Endodermal cell (in vitro differentiated cells): Measurements from ENCODE around the gene COL23A1. TPM values are rescaled to one million over a fixed set of nuclear protein-coding genes. Genes with fewer than 3 reads are reported as not detected.

Experiments used
- DNase-seq: peaks from one replicate; pipeline ENCODE4 v3.0.0-alpha.2; 2017
- H3K27ac ChIP-seq: 2 replicates; pipeline ENCODE4 v1.5.1; 2013; ENCODE audit warnings: mild to moderate bottlenecking, low read depth, low read length, moderate library complexity
- H3K27me3 ChIP-seq: 2 replicates; pipeline ENCODE4 v1.6.1; 2013; ENCODE audit warnings: mild to moderate bottlenecking, low read length, moderate library complexity; ENCODE audit not compliant: insufficient read depth, control insufficient read depth, poor library complexity, severe bottlenecking
- H3K36me3 ChIP-seq: 2 replicates; pipeline ENCODE4 v1.7.0; 2013; ENCODE audit warnings: mild to moderate bottlenecking, low read length, moderate library complexity; ENCODE audit not compliant: control insufficient read depth, insufficient read depth
- H3K4me1 ChIP-seq: one replicate; pipeline ENCODE4 v1.7.0; 2013; ENCODE audit warnings: low read length; ENCODE audit not compliant: control insufficient read depth, insufficient read depth
- H3K4me3 ChIP-seq: 2 replicates; pipeline ENCODE4 v1.5.1; 2013; ENCODE audit warnings: mild to moderate bottlenecking, low read length, moderate library complexity
- H3K9ac ChIP-seq: 2 replicates; pipeline ENCODE4 v1.6.1; 2013; ENCODE audit warnings: mild to moderate bottlenecking, low read length, moderate library complexity; ENCODE audit not compliant: poor library complexity, severe bottlenecking; ENCODE audit errors: extremely low read depth
- H3K9me3 ChIP-seq: 2 replicates; pipeline ENCODE4 v1.6.1; 2013; ENCODE audit warnings: mild to moderate bottlenecking, low read length, moderate library complexity; ENCODE audit not compliant: control insufficient read depth
- H3K27ac Mint-ChIP-seq: 2 replicates; pipeline ENCODE4 v1.8.0; 2020; ENCODE audit warnings: mixed read lengths
- H3K27me3 Mint-ChIP-seq: 2 replicates; pipeline ENCODE4 v1.8.0; 2021; ENCODE audit warnings: mild to moderate bottlenecking, mixed read lengths; ENCODE audit not compliant: insufficient read depth
- H3K36me3 Mint-ChIP-seq: 2 replicates; pipeline ENCODE4 v1.8.0; 2020; ENCODE audit warnings: low read depth, mixed read lengths
- H3K4me1 Mint-ChIP-seq: 2 replicates; pipeline ENCODE4 v1.8.0; 2020; ENCODE audit warnings: mixed read lengths
- H3K4me3 Mint-ChIP-seq: 2 replicates; pipeline ENCODE4 v1.8.0; 2020; ENCODE audit warnings: mild to moderate bottlenecking, moderate library complexity, mixed read lengths
- H3K9me3 Mint-ChIP-seq: 2 replicates; pipeline ENCODE4 v1.8.0; 2020; ENCODE audit warnings: mild to moderate bottlenecking, mixed read lengths
- WGBS, 2 experiments: methylation state at CpG; one replicate each; pipeline versions ENCODE4 v1.1.5 to v1.1.7; 2013; ENCODE audit warnings: missing lambda C conversion rate in 2 of 2, mixed read lengths in 1 of 2; ENCODE audit not compliant: insufficient coverage in 1 of 2, insufficient read length in 1 of 2; 5-methylcytosine and 5-hydroxymethylcytosine counted together
- total RNA-seq, 2 donors: library from RNA; stranded (reverse); fragmentation: NEBNext Ultra II Directional in 1 of 2; extraction: Animal tissue kit (Norgen Biotek cat#: 25700) in 1 of 2; gene quantifications; 2 replicates in 1 of 2; 3 replicates in 1 of 2; pipeline ENCODE4 v1.2.1, GENCODE V29; 2021
- TF ChIP-seq, protein P1 (sequence below): fragments of 200-600 bp; sonication (generic); conservative IDR thresholded peaks from 2 replicates; pipeline ENCODE4 v1.5.0; 2021; ENCODE audit warnings: antibody characterized with exemption, mild to moderate bottlenecking

COL23A1 gene
- total RNA-seq, 2 donors from 2014 or later: 50.2 to 71.3 TPM

DNA sequence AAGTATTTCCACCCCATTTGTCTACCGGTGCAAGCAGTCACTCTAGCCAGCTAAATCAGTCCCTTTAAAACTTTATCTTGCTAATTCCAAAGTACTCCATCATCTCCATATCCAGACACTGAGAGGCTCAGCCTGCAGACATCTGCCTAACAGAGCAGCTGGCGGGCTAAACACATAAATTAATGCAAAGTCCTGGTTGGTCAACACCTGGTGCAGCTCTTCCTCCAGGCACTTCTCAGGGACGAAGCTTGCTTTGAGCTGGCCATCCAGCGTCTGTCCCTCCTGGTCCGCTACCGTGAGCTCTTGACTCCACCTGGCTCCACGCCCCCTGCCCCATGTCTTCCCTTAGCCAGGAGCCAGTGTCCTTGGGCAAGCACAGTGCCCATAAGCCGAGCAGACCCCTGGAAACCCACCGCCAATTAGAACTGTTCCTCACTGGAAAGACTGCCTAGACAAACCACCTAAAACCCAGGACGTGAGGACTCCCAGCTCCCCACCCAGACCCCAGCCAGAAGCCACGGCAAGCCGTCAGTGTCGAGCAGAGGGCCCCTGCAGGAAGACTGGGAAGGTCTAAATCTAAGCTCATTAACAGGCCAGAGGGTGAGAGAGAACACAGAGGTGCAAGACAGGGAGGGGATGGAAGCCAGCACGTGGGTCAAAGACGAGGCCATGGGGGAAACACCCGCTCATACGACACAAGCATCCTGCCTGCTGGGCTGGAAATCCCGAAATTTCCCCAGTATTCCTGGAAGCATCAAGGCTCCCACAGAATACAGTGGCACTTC, 120.0 kb downstream of the COL23A1 start:
- peaks cover 35% of the 10 kb centered on the region for H3K4me1 Mint-ChIP-seq

DNA sequence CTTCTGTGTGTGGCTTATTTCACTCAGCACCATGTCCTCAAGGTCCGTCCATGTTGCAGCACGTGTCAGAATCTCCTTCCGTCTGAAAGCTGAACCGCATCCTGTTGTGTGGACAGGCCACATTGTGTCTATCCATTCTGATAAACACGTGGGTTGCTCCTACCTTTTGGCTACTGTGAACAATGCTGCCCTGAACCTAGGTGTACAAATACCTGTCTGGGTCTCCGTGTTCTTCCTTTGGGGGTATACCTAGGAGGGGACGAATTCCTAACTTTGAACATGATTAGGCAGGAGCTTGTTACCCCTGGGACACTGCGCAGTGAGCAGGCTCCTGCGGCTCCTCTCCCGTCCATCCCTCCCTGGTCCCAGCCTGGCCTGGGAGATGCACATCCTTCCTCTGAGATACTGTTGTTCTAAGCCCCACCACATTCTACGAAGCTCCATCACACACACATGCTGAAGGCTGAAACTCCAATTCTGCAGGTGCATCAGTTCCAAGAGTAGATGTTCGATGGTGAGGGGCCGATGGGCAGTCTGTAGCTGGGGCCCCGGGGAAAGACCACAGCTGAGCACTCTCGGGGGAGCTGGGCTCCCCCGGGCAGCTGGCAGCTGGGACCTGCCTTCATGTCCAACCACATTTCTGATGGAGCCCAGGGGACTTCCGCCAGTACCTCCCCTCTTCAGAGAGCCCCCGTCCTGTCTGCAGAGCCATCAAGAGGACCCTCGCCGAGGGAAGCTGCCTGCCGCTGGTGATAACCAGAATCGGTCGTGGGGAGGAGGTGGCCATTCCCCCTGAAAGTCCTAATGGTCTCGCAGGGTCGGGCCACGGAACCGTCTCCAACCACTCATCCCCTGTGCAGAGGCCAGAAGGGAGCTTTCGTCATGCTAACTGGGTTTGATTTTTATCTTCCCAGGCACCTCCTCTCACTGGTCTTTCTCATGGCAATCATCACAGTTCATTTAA, 120.9 kb downstream of the COL23A1 start:
- Histone ChIP-seq H3K36me3 (no peaks in the 10 kb centered on the region), H3K9me3 (no peaks in the 10 kb centered on the region), H3K4me3 (peak overlapping the region; percentile 11), H3K27ac (no peak overlapping the region), H3K27me3 (no peaks in the 10 kb centered on the region), H3K9ac (no peak overlapping the region), H3K4me1 (peaks cover 8% of the 10 kb centered on the region)
- Mint-ChIP-seq H3K27ac (peak overlapping the region; percentile 79), H3K4me1 (peaks cover 32% of the 10 kb centered on the region), H3K36me3 (peaks cover 7% of the 10 kb centered on the region), H3K9me3 (no peaks in the 10 kb centered on the region), H3K27me3 (no peaks in the 10 kb centered on the region), H3K4me3 (no peak overlapping the region)
- WGBS, 2 experiments: 91 to 92% methylated on average over 27 to 28 of the region's 28 CpGs
- DNase-seq: peak; percentile 36
- TF ChIP-seq, protein P1, sequence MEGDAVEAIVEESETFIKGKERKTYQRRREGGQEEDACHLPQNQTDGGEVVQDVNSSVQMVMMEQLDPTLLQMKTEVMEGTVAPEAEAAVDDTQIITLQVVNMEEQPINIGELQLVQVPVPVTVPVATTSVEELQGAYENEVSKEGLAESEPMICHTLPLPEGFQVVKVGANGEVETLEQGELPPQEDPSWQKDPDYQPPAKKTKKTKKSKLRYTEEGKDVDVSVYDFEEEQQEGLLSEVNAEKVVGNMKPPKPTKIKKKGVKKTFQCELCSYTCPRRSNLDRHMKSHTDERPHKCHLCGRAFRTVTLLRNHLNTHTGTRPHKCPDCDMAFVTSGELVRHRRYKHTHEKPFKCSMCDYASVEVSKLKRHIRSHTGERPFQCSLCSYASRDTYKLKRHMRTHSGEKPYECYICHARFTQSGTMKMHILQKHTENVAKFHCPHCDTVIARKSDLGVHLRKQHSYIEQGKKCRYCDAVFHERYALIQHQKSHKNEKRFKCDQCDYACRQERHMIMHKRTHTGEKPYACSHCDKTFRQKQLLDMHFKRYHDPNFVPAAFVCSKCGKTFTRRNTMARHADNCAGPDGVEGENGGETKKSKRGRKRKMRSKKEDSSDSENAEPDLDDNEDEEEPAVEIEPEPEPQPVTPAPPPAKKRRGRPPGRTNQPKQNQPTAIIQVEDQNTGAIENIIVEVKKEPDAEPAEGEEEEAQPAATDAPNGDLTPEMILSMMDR: no peak

More for the DNA sequence above, 120.0 kb downstream of the COL23A1 start:
- peak; percentile 70 for DNase-seq
- H3K27ac ChIP-seq: no peak overlapping the region
- H3K4me3 ChIP-seq: peak overlapping the region; percentile 11
- H3K36me3 ChIP-seq: no peaks in the 10 kb centered on the region
- no peak overlapping the region for H3K4me3 Mint-ChIP-seq
- H3K9me3 Mint-ChIP-seq: peaks cover 4% of the 10 kb centered on the region
- TF ChIP-seq, protein P1: no peak
- H3K27me3 ChIP-seq: no peaks in the 10 kb centered on the region
- H3K27ac Mint-ChIP-seq: peak overlapping the region; percentile 79
- no peaks in the 10 kb centered on the region for H3K27me3 Mint-ChIP-seq
- no peak overlapping the region for H3K9ac ChIP-seq
- H3K9me3 ChIP-seq: peaks cover 1% of the 10 kb centered on the region
- 80 to 89% methylated on average over 14 to 18 of the region's 18 CpGs for WGBS, 2 experiments
- peaks cover 8% of the 10 kb centered on the region for H3K4me1 ChIP-seq
- peaks cover 8% of the 10 kb centered on the region for H3K36me3 Mint-ChIP-seq

DNA sequence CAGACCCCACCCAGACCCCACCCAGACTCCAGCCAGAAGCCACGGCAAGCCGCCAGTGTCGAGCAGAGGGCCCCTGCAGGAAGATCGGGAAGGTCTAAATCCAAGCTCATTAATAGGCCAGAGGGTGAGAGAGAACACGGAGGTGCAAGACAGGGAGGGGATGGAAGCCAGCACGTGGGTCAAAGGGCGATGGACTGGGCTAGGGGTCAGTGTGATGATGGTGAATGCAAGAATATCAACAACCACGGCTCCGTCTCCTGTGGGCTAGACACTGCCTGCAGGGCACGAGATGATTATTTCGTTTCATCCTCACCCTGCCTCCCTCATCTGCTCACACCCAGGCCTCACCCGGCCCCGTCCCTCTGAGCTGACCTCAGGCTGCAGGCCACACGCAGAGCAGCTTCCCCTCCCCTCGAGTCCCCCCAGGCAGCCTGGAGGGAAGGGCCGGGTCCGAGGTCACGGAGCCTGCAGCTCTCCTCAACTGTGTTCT, 122.0 kb downstream of the COL23A1 start:
- TF ChIP-seq, protein P1: no peak
- Mint-ChIP-seq H3K4me3 (no peak overlapping the region), H3K36me3 (peaks cover 7% of the 10 kb centered on the region), H3K9me3 (no peaks in the 10 kb centered on the region), H3K27ac (no peak overlapping the region), H3K4me1 (peaks cover 32% of the 10 kb centered on the region), H3K27me3 (no peaks in the 10 kb centered on the region)
- Histone ChIP-seq H3K4me3 (no peak overlapping the region), H3K27me3 (no peaks in the 10 kb centered on the region), H3K4me1 (peaks cover 8% of the 10 kb centered on the region), H3K36me3 (no peaks in the 10 kb centered on the region), H3K27ac (no peak overlapping the region), H3K9ac (no peak overlapping the region), H3K9me3 (no peaks in the 10 kb centered on the region)
- 72 to 84% methylated on average over 6 to 18 of the region's 18 CpGs for WGBS, 2 experiments
- DNase-seq: peak; percentile 44
